Mucosa of rectum (tissue), 2 donors: ENCODE results near the gene SLC35D1.
"Not testable (repeated sequence)": the region's sequence is repeated elsewhere in the genome, so short reads cannot be mapped to it uniquely, and the experiment has no call there.

Experiments used
- H3K27ac ChIP-seq, 2 donors: one replicate each; pipeline ENCODE4 v1.7.0; 2013; ENCODE audit warnings: inconsistent platforms in 2 of 2, low read depth in 2 of 2, low read length in 2 of 2
- H3K27me3 ChIP-seq, 2 donors: one replicate each; pipeline ENCODE4 v1.7.0; 2013; ENCODE audit warnings: low read length in 2 of 2; ENCODE audit not compliant: control insufficient read depth in 2 of 2, insufficient read depth in 2 of 2
- H3K36me3 ChIP-seq, 2 donors: one replicate each; pipeline ENCODE4 v1.7.0; 2013; ENCODE audit warnings: low read length in 2 of 2; ENCODE audit not compliant: control insufficient read depth in 2 of 2, insufficient read depth in 2 of 2
- H3K4me1 ChIP-seq, 2 donors: one replicate each; pipeline ENCODE4 v1.7.0; 2013; ENCODE audit warnings: low read length in 2 of 2, mild to moderate bottlenecking in 1 of 2; ENCODE audit not compliant: control insufficient read depth in 2 of 2, insufficient read depth in 2 of 2
- H3K4me3 ChIP-seq, 2 donors: one replicate each; pipeline ENCODE4 v1.7.0; 2013; ENCODE audit warnings: low read length in 2 of 2
- H3K9ac ChIP-seq, 2 donors: one replicate each; pipeline ENCODE4 v1.7.0; 2013; ENCODE audit warnings: low read length in 2 of 2, low read depth in 1 of 2, mild to moderate bottlenecking in 1 of 2
- H3K9me3 ChIP-seq, 2 donors: one replicate each; pipeline ENCODE4 v1.7.0; 2013; ENCODE audit warnings: low read length in 2 of 2; ENCODE audit not compliant: control insufficient read depth in 2 of 2
- donor health status: healthy.
- donor health status: Normal muscosa, but diverticular disease.

The SLC35D1 gene

DNA sequence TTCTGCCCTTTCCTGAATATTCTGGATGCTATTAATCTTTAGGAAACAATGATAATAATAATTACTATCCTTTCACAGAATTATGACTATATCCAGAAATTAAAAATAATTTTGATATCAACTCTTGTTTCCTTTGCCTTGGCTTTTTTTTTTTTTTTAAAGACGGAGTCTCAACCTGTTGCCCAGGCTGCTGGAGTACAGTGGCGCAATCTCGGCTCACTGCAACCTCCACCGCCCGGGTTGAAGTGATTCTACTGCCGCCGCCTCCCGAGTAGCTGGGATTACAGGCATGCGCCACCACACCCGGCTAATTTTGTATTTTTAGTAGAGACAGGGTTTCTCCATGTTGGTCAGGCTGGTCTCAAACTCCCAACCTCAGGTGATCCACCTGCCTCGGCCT lies 74.3 kb downstream of the SLC35D1 start:
- H3K4me3 ChIP-seq, H3K4me1 ChIP-seq, H3K9ac ChIP-seq, H3K27ac ChIP-seq, H3K27me3 ChIP-seq, H3K9me3 ChIP-seq: not testable (repeated sequence)
- peaks cover 51 to 54% of the 10 kb centered on the region in 2 donors for H3K36me3 ChIP-seq

DNA sequence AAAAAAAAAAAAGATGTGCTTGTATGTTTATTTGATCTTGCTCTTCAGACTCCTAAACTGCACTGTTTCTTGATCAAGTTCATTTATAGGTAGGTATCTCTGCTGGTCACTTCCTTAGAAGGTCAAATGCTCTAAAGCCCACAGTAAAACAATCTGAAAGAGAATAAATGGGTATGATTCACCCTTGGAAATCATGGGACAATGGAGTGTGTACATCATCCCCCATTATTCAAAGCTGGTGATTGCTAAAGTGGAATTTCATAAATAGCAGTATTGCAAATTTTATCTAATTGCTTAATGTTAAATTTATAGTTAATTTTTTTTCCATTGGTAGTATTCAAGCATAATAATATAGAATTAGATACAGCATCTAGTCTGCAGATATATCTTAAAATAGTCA lies 75.7 kb downstream of the SLC35D1 start:
- Histone ChIP-seq H3K4me3 (no peak overlapping the region), H3K9ac (no peak overlapping the region), H3K27ac (no peak overlapping the region), H3K27me3 (no peaks in the 10 kb centered on the region), H3K9me3 (no peaks in the 10 kb centered on the region), H3K4me1 (peaks cover 0 to 7% of the 10 kb centered on the region in 2 donors), H3K36me3 (peaks cover 44 to 48% of the 10 kb centered on the region in 2 donors)

DNA sequence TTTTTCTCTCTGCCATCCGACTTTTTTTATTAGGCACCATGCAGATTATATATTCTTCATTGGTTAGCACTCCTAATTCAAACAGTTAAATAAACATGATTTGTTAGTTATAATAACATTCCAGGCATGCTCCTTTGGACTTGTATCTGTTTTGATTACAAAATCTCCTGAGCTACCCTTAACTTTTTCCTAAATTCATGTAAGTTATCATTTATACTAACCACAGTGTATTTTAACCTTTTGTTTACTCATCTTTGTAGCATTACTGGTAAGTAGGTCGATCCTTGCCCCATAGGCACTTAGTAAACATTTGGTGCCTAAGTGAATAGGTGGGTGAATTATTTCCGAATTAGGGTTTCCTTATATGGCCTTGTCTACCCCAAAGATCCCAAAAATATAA lies 85.4 kb downstream of the SLC35D1 start:
- H3K27ac ChIP-seq = no peak overlapping the region
- H3K4me1 ChIP-seq = no peaks in the 10 kb centered on the region
- H3K27me3 ChIP-seq = no peaks in the 10 kb centered on the region
- H3K36me3 ChIP-seq = peaks cover 31 to 38% of the 10 kb centered on the region in 2 donors
- no peak overlapping the region for H3K4me3 ChIP-seq
- no peak overlapping the region for H3K9ac ChIP-seq
- no peaks in the 10 kb centered on the region for H3K9me3 ChIP-seq

DNA sequence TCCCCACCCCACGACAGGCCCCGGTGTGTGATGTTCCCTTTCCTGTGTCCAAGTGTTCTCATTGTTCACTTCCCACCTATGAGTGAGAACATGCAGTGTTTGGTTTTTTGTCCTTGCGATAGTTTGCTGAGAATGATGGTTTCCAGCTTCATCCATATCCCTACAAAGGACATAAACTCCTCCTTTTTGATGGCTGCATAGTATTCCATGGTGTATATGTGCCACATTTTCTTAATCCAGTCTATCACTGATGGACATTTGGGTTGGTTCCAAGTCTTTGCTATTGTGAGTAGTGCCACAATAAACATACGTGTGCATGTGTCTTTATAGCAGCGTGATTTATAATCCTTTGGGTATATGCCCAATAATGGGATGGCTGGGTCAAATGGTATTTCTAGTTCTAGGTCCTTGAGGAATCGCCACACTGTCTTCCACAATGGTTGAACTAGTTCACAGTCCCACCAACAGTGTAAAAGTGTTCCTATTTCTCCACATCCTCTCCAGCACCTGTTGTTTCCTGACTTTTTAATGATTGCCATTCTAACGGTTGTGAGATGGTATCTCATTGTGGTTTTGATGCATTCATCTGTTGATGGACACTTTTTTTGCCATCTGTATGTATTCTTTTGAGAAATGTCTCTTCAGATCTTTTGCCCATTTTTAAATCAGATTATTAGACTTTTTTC lies 87.6 kb downstream of the SLC35D1 start:
- not testable (repeated sequence) for H3K4me3 ChIP-seq, H3K9me3 ChIP-seq, H3K4me1 ChIP-seq, H3K27me3 ChIP-seq, H3K27ac ChIP-seq, H3K9ac ChIP-seq
- peaks cover 41 to 49% of the 10 kb centered on the region in 2 donors for H3K36me3 ChIP-seq

DNA sequence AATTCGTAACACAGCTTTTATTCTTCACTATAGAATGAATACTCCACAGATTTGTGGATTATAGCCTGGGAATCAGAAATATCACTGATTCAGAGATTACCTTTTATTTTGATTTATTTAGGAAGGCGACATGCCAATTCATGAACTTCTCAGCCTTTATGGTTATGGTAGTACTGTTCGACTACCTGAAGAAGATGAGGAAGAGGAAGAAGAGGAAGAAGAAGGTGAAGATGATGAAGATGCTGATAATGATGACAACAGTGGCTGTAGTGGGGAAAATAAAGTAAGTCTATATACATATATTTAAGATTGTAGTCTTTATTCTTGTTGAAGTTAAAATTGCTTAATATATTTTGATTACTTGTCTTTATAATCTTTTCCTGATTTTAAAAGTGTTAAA lies 96.0 kb downstream of the SLC35D1 start:
- peaks cover 0 to 3% of the 10 kb centered on the region in 2 donors for H3K4me1 ChIP-seq
- no peaks in the 10 kb centered on the region for H3K27me3 ChIP-seq
- peaks cover 61 to 63% of the 10 kb centered on the region in 2 donors for H3K36me3 ChIP-seq
- H3K9me3 ChIP-seq = no peaks in the 10 kb centered on the region
- no peak overlapping the region for H3K27ac ChIP-seq
- H3K9ac ChIP-seq = no peak overlapping the region
- no peak overlapping the region for H3K4me3 ChIP-seq

DNA sequence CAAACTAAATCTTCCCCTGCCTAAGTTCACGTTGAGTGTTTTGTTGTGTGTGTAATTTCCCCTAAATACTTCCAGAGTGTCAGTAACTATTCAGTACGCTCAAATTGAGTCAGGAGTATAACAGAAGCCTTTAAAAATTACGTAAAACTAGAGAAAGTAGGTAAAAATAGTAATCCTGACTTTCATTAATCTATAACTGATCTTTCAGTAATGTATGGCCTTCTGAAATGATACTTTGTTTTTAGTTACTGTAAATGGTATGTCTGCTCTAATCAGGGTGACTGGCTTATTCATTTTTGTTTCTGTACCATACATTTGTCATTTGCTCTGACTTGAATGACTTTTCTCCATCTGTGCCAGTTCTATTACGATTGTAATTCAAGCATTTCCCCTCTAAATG lies 99.7 kb downstream of the SLC35D1 start:
- no peak overlapping the region for H3K4me3 ChIP-seq
- no peak overlapping the region for H3K27ac ChIP-seq
- H3K27me3 ChIP-seq = no peaks in the 10 kb centered on the region
- H3K4me1 ChIP-seq = peaks cover 0 to 3% of the 10 kb centered on the region in 2 donors
- H3K9me3 ChIP-seq = no peaks in the 10 kb centered on the region
- no peak overlapping the region for H3K9ac ChIP-seq
- H3K36me3 ChIP-seq = peaks cover 51 to 57% of the 10 kb centered on the region in 2 donors

DNA sequence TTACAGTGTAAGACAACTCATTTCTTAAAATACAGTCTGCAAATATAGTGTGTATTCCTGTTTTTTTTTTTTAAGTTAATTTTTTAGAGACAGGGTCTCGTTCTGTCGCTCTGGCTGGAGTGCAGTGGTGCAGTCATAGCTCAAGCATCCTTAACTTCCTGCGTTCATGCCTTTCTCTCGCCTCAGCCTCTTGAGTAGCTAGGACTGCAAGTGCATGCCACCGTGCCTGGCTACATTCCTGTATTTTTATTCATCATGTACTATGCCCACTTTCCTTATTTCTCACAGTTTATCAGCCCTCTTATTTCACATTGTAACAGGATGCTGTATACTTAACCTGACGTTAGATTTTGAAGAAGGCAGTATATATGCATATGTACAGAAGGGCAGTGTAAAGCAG lies 102.4 kb downstream of the SLC35D1 start:
- no peak overlapping the region for H3K9ac ChIP-seq
- no peak overlapping the region for H3K4me3 ChIP-seq
- no peak overlapping the region for H3K27ac ChIP-seq
- H3K9me3 ChIP-seq = no peaks in the 10 kb centered on the region
- H3K4me1 ChIP-seq = peaks cover 0 to 3% of the 10 kb centered on the region in 2 donors
- no peaks in the 10 kb centered on the region for H3K27me3 ChIP-seq
- peaks cover 53 to 60% of the 10 kb centered on the region in 2 donors for H3K36me3 ChIP-seq
